ENCODE measurements around the gene SHROOM1. TPM values are rescaled to one million over a fixed set of nuclear protein-coding genes. Genes with fewer than 3 reads are reported as not detected.

SHROOM1 gene
- total RNA-seq, 4 donors from 2014 or later: 2.7 to 10.7 (median 3.7) TPM

DNA sequence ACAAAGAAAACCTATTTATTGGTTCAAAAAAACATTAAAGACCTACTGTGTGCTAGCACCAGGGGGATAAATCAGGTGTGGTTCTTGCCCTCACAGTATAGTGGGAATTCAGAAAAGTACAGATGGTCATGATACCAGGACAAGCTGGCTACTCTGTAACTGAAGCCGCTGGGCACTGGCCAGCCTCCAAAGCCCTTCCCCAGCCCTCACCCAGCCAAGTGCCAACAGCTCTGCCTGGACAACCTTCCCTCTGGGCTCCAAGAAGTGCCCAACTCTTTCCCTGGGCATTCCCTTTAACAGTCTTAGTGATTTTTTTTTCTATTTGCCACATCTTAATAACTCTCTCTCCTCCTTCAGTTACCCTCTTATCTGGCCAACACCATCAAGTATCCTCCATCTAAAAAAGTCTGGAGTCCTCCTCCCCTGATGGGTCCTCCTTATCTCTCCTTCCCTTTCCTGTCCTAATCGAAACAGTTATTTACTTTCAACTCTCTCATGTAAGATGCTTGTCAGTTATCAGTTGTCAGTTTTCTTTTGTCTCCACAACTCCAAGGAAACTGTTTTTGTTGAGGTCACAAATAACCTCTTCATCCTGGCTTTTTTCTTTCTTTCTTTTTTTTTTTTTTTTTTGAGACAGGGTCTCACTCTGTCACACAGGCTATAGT, 40.1 kb downstream of the SHROOM1 start:
- no peaks in the 10 kb centered on the region for H3K4me1 ChIP-seq
- no peak for TF ChIP-seq POLR2A (IDR thresholded peaks at IDR 0.05)
- TF ChIP-seq, protein P1, sequence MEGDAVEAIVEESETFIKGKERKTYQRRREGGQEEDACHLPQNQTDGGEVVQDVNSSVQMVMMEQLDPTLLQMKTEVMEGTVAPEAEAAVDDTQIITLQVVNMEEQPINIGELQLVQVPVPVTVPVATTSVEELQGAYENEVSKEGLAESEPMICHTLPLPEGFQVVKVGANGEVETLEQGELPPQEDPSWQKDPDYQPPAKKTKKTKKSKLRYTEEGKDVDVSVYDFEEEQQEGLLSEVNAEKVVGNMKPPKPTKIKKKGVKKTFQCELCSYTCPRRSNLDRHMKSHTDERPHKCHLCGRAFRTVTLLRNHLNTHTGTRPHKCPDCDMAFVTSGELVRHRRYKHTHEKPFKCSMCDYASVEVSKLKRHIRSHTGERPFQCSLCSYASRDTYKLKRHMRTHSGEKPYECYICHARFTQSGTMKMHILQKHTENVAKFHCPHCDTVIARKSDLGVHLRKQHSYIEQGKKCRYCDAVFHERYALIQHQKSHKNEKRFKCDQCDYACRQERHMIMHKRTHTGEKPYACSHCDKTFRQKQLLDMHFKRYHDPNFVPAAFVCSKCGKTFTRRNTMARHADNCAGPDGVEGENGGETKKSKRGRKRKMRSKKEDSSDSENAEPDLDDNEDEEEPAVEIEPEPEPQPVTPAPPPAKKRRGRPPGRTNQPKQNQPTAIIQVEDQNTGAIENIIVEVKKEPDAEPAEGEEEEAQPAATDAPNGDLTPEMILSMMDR (IDR thresholded peaks at IDR 0.05): no peak
- no peaks in the 10 kb centered on the region for H3K36me3 ChIP-seq
- no peak for DNase-seq
- H3K9me3 ChIP-seq: no peaks in the 10 kb centered on the region
- H3K27me3 ChIP-seq: peaks cover 0 to 17% (median 0%) of the 10 kb centered on the region in 4 donors
- whole genome bisulfite sequencing, 2 donors: 62 to 72% methylated on average over 2 of the region's 2 CpGs
- H3K27ac ChIP-seq: no peak overlapping the region
- no peak overlapping the region for H3K4me3 ChIP-seq
- intact Hi-C loops (cut with DNase I): no loop called here

DNA sequence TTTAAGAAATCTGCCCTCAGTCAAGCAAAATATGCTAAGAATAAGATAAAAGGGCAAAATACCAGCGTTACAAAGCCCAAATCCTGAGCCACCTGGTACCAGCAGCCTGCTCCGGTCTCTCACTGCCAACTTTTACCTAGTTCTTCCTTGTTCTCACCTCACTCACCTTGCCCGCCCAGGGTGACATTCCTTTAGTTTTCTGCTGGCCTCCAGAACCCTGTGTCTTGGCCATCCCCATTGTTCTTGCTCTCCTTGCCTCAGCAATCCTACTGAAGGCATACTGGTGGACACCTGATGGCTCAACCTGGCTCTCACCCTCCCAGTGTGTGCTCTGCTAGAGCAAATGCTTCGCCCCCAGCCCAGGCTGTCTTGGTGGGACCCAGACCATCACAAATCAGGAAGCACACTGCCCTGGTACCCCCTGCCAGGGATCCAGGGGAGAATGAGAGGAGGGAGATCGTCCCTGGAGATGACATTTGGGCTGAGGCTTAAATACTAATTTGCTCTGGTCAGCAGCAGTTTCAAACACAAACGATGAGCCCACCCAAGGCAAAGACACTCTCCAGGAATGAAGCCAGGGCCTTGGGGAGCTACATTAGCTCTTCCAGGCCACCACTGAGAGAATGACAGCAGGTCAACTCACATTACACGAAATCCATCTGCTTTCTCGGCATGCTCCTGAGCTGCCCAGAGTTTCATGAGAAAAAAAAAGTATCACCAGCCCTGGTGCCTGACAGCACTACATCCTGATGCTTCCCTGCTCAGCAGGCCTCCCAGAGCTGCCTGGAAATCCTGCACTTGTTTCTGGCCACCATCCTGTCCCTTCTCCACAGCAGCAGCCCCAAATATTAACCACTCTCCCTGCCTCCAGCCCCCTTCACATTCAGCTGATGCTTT, 41.2 kb downstream of the SHROOM1 start:
- no peak for TF ChIP-seq POLR2A (IDR thresholded peaks at IDR 0.05)
- TF ChIP-seq, protein P1 (IDR thresholded peaks at IDR 0.05): no peak
- no peak for DNase-seq
- Histone ChIP-seq H3K9me3 (no peaks in the 10 kb centered on the region), H3K27ac (no peak overlapping the region), H3K36me3 (no peaks in the 10 kb centered on the region), H3K27me3 (peaks cover 0 to 17% (median 0%) of the 10 kb centered on the region in 4 donors), H3K4me3 (no peak overlapping the region), H3K4me1 (no peaks in the 10 kb centered on the region)
- 71 to 75% methylated on average over 6 to 7 of the region's 8 CpGs for WGBS, 2 donors
- intact Hi-C loops (cut with DNase I): no loop called here

DNA sequence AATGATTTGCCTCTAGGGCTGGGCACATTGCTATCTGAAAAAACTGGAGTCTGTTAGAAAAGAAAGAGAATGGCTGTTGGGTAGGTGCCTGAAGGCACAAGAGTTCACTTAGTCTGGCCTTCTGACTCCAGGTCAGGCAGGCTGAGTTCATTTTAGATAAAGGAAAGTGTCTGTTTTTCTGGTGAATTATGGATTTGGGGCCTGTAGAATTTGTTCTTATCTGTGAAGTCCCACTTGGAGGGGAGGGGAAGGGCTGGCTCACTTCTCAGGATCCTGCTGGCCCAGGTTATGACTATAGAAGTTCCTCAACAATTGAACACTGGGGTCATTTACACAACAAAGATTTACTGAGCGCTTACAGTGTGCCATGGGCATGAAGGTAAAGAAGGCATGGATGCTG, 41.9 kb downstream of the SHROOM1 start:
- 79 to 83% methylated on average over 1 of the region's 1 CpG for WGBS, 2 donors
- no peaks in the 10 kb centered on the region for H3K9me3 ChIP-seq
- no peak overlapping the region for H3K4me3 ChIP-seq
- intact Hi-C loops (cut with DNase I): no loop called here
- no peak for DNase-seq
- H3K27me3 ChIP-seq: peaks cover 0 to 17% (median 0%) of the 10 kb centered on the region in 4 donors
- H3K36me3 ChIP-seq: no peaks in the 10 kb centered on the region
- no peak for TF ChIP-seq POLR2A (IDR thresholded peaks at IDR 0.05)
- TF ChIP-seq, protein P1 (IDR thresholded peaks at IDR 0.05): no peak
- H3K4me1 ChIP-seq: no peaks in the 10 kb centered on the region
- no peak overlapping the region for H3K27ac ChIP-seq

DNA sequence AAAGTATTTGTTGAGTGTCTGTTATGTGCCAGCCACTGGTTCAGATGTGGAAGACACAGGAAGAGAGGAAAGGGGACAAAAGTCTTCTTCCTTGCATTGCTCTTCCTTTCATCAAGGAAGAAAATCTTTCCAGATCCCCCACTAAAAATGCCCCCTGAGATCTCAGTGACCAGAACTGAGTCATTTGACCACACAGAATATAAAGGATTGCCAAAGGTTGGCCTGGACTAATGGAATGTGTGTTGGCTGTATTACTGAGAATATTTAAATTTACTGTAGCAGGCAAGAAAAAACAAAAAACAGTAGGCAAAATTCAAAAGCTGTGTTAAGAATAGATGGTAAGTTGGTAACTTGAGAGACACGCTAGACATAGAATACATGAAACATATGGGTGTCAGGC, 43.4 kb downstream of the SHROOM1 start:
- intact Hi-C loops (cut with DNase I): no loop called here
- DNase-seq: no peak
- TF ChIP-seq, protein P1 (IDR thresholded peaks at IDR 0.05): no peak
- TF ChIP-seq POLR2A (IDR thresholded peaks at IDR 0.05): no peak
- peaks cover 0 to 10% (median 3%) of the 10 kb centered on the region in 3 donors for H3K4me1 ChIP-seq
- no peak overlapping the region for H3K4me3 ChIP-seq
- no peaks in the 10 kb centered on the region for H3K36me3 ChIP-seq
- no peaks in the 10 kb centered on the region for H3K9me3 ChIP-seq
- H3K27me3 ChIP-seq: peaks cover 0 to 8% (median 0%) of the 10 kb centered on the region in 4 donors
- H3K27ac ChIP-seq: no peak overlapping the region
- 87 to 100% methylated on average over 1 of the region's 1 CpG for WGBS, 2 donors

DNA sequence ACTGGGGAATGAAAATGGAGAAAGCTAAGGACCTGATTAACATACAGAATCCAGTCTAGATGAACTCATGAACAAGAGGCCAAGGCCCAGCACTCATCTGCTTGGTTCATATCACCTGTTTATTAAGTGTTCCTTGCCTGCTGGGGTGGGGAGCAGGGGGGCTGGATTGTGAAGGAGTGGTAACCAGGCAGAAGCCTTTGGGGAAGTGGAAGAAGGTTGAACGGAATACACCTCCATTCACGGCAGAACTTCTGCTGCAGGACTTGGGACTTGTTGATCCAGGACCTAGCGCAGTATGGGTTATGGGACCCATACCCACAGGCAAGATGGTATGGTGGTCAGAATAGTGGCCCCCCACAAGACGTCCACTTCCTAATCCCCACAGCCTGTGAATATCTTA, 44.6 kb downstream of the SHROOM1 start:
- peaks cover 0 to 4% (median 0%) of the 10 kb centered on the region in 4 donors for H3K27me3 ChIP-seq
- H3K9me3 ChIP-seq: no peaks in the 10 kb centered on the region
- peaks cover 0 to 10% (median 3%) of the 10 kb centered on the region in 3 donors for H3K4me1 ChIP-seq
- no peaks in the 10 kb centered on the region for H3K36me3 ChIP-seq
- no peak overlapping the region for H3K27ac ChIP-seq
- intact Hi-C loops (cut with DNase I): no loop called here
- TF ChIP-seq POLR2A (IDR thresholded peaks at IDR 0.05): no peak
- TF ChIP-seq, protein P1 (IDR thresholded peaks at IDR 0.05): no peak
- no peak overlapping the region for H3K4me3 ChIP-seq
- DNase-seq: no peak
- WGBS, 2 donors: 91 to 96% methylated on average over 4 of the region's 4 CpGs

Measured in esophagus squamous epithelium (tissue), 5 donors.